HG02852 (cell line): ENCODE results near the gene EML1.

ENCODE experiments used
- ATAC-seq: cut with Tn5 transposase; IDR thresholded peaks from one replicate; pipeline ENCODE4 v1.9.1; 2021; ENCODE audit warnings: mild to moderate bottlenecking, moderate library complexity; ENCODE audit not compliant: unreplicated experiment

EML1 gene

GRCh38 chr14:99982537-99983250 is 189.5 kb downstream of the EML1 start:
- no peak for ATAC-seq

- ATAC-seq: no peak
These were observed 190.2 kb downstream of the EML1 start for GRCh38 chr14:99983251-99984015.

DNA sequence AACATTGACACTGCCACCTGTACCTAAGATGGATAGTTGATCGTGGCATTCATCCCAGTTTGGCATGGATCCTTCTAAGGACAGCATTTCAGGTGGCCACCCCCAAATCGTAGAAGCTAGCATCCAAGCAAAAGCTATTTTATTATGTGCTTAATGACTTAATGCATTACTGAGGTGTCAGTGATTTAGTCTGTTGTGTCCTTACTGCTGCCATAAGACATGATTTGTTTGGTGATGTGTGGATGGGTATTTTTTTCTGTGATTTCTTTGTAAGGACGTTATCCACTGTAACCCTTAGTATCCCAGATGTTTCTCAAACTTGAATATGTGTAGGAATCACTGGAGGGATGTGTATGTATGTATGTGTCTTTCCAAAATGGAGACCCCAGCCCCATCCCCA is 190.8 kb downstream of the EML1 start:
- no peak for ATAC-seq

GRCh38 chr14:99986396-99986795 is 193.2 kb downstream of the EML1 start:
- no peak for ATAC-seq

DNA sequence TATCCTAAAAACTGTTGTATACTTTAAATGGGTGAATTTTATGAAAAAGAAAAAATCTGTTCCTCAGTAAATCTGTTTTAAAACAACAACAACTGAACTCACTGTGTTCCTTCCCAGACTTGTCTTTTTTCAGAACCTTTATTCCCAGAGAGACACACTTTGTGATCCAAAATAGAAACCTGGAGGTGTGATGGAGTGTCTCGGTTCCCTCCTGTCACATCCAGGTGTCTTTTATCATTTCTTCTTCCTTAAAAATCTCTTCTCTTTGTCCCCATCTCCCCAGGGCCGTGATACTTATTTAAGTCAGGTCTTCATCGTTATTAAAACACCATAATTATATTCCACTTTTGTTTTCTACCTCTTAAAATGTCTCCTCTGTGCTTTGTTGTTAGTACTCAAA is 195.8 kb downstream of the EML1 start:
- ATAC-seq: no peak

DNA sequence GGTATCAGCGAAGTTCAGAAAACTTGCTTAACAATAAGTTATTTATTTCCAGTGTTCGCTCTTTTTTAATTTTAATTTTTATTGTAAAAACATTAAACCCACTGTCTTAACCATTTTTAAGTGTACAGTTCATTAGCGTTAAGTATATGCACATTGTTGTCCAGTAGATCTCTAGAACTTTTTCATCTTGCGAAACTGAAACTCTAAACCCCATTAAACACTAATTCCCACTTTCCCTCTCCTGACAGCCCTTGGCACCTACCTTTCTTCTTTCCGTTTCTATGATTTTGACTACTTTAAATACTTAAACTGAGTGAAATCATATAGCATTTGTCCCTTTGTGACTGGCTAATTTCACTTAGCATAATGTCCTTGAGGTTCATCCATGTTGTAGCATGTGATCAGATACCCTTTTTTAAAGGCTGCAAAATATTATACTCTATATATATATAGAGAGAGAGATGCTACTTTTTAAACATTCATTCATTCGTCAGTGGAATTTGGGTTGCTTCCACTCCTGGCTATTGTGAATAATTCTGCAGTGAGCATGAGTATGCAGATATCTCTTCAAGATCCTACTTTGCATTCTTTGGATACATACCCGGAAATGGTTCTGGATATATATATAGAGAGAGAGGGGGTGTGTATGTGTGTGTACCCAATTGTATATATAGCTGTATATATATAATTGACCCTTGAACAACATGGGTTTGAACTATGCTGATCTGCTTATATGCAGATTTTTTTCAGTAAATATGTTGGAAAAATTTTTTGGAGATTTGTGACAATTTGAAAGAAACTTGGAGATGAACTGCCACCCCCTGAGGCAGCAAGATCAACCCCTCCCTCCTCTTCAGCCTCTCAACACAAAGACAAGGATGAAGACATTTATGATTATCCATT is 197.3 kb downstream of the EML1 start:
- no peak for ATAC-seq

GRCh38 chr14:99991331-99991730 is 198.1 kb downstream of the EML1 start:
- ATAC-seq: no peak
